ENCODE results near the gene TSPAN5.

The TSPAN5 gene

DNA sequence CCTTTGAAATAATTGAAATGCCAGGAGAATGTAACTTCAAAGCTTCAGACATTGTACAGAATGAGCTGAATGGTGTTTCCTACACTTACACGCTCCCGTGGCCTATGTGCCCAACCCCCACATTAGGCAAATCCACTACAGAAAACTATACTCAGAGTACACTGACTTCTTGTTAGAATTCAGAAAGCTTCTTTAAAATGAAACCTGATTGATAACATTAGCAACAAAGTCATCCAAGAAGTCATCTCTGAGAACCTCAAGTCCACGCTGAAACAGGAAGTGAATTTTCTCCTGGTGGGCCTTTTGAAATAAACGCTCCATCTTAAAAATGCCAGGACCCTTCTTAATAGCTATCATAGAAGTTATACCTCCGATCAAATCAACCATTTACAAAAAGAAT is 136.3 kb downstream of the TSPAN5 start:
- no peak for DNase-seq (ENCODE audit: extremely low read depth in 1 of 2, low read depth in 1 of 2)

DNA sequence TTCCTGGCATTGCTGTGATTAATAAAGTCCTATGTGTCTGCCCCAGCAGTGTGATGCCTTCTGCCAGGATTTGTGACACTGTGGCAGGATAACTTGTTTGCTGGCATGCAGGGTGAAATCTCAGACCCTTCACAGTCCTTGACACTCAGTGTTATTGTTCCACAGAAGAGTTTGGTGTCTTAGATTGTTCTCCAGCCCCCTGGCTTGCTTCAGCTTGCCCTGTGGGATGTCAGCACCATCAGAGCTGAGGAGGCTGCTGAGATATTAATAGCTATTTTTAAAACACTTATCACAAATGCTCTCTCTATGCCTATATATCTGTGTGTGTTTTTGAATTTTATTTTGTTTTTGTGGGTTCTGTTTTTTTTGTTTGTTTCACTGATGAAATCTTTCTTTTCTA is 136.9 kb downstream of the TSPAN5 start:
- DNase-seq (ENCODE audit: extremely low read depth in 1 of 2, low read depth in 1 of 2): no peak

DNA sequence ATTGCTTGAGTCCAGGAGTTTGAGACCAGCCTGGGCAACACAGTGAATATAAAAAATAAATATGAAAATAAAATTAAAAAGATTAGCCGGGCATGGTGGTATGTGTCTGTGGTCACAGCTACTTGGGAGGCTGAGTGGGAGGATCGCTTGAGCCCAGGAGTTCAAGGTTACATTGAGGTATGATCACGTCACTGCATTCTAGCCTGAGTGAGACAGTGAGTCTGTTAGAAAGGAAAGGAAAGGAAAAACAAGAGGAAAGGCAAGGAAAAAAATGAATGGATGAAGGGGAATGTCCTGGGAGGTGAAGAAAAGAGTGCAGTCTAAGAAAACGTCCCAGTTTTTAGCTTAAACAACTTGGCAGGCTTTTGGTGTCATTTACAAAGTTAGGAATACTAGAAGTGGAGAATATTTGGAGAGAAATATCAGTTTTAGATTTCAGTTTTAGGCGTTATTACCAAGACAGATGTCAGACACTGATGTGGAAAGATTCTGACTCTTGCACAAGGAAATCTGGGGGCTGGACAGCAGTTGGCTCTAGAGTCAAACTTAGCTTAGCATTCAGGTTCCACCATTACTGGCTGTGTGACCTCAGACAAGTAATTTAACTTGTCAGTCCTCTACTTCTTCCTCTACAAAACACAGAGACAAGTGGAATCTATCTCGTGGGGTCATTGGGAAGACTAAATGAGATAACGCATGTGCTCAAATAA is 139.0 kb downstream of the TSPAN5 start:
- no peak for DNase-seq (ENCODE audit: extremely low read depth in 1 of 2, low read depth in 1 of 2)

DNA sequence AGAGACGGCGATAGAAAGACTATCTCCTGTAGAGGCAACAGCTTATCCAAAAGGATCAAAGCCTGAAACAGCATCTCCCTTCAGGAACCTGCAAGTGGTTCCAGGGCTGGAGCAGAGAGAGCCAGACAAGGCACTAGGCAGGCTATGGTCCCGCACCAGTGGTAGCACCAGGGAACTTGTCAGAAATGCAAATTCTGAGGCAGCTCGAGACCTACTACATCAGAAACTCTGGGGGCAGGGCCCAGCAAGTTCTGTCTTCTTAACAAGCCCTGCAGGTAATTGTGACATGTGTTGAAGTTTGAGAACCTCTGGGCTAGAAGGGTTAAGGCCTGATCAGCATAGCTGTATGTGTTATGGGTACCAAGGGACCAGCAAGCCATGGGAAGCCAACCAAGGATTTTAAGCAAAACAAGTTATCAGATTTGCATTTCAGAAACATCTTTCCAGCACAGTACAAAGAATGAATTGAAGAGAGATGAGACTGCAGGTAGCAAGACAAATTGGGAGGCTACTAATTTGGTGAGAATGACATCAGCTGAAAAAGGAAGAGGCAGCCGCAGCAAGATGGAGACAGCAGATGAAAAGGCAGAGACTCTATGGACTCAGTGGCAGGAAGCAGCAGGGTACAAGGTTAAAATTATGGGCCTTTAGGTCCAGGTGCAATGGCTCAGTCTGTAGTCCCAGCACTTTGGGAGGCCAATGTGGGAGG is 139.7 kb downstream of the TSPAN5 start:
- no peak for DNase-seq (ENCODE audit: extremely low read depth in 1 of 2, low read depth in 1 of 2)

DNA sequence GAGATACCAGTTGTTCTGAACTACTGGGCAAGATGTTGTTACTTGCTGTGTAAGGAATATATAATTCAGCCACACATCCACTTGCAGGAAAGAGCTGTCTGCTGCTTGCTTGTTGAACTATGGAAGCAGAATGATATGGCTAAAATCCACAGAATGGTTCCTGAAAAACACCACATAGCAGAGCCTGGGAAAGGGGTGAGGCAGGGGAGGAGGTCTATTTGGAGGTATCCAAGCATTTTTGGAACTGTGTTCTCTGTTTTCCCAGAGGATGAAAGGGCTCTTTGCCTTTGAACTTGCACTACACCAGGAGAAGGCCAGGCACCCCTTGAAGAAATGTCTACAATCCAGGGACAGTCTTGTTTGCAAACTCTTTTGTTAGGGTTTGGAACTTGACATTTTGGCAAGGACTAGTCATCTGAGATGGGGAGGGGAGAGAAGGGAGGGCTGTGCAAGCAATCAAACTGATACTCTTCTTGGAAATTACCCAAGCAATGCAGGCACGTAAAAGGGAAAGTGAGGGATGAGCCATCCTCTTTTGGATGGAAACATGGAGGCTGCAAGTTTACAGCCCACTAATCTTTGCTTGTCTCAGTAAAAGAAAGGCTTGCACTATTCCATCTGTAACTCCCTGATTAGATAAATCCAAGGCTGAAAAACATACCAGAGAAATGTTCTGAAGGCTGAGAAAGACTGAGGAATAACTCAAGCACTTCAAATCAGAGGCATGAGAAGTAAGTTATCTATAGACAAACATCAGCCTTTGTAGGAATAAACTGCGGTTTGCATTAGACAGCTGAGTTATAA is 141.0 kb downstream of the TSPAN5 start:
- no peak for DNase-seq (ENCODE audit: extremely low read depth in 1 of 2, low read depth in 1 of 2)

DNA sequence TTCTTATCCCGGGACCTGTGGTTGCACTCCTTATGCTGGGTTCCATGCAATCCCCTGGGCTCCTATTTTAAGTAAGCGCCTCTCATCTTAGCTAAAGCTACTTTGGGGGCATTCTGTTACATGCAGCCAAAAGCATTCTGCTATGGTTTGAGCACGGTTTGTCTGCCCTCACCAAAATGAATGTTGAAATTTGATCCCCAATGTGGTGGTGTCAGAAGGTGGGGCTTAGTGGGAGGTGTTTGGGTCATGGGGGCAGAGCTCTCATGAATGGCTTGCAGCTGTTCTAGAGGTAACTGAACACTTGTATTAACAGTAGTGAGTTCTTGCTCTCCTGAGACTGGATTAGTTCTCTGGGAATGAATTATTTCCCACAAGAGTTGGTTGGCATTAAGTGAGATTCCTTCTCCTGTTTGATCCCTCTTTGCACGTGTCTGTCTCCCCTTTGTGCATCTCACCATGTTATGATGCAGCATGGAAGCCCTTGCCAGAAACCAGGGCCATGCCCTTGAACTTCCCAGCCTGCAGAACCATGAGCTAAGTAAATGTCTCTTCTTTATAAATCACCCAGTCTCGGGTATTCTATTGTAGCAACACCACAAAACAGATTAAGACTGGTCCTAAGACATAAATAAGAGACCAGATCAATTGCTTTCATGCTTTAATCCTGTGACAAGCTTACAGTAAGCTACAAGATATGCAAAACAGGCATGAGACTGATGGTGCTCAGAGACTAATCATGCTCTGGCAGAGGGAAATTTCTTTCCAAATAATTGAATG is 141.8 kb downstream of the TSPAN5 start:
- no peak for DNase-seq (ENCODE audit: extremely low read depth in 1 of 2, low read depth in 1 of 2)

DNA sequence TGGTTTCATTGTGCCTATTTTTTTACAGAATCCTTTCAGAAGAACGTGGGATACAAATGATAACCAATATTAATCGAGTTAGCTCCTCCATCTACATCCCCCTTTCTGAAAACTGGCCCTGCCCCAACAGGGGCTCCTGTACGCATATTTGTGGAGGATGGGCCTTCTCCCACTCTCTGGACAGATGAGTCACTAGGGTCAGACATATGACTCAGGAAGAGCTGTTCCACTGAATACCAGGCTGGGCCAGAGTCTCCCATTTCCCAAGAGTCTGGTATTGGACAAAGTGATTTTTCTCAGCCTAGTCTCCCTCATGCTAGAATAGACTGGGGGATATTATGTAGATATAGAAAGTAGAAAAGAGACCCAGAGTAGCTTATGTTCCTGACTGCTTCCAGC is 142.4 kb downstream of the TSPAN5 start:
- no peak for DNase-seq (ENCODE audit: extremely low read depth in 1 of 2, low read depth in 1 of 2)

DNA sequence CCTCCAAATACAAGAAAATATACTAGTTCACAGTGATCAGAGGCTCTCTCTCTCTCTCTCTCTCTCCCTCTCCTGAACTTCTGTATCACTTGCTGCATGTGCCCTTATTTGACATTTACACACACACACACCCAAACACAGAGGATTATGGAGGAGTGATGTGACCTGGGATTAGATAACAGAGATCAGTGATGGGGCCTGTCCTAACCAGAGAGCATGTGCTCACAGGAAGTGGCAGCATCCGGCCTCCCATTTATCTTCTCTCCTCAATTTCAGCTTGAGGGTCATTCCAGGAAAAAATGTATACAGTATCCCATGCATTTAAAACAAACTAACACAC is 143.0 kb downstream of the TSPAN5 start:
- DNase-seq (ENCODE audit: extremely low read depth in 1 of 2, low read depth in 1 of 2): no peak

DNA sequence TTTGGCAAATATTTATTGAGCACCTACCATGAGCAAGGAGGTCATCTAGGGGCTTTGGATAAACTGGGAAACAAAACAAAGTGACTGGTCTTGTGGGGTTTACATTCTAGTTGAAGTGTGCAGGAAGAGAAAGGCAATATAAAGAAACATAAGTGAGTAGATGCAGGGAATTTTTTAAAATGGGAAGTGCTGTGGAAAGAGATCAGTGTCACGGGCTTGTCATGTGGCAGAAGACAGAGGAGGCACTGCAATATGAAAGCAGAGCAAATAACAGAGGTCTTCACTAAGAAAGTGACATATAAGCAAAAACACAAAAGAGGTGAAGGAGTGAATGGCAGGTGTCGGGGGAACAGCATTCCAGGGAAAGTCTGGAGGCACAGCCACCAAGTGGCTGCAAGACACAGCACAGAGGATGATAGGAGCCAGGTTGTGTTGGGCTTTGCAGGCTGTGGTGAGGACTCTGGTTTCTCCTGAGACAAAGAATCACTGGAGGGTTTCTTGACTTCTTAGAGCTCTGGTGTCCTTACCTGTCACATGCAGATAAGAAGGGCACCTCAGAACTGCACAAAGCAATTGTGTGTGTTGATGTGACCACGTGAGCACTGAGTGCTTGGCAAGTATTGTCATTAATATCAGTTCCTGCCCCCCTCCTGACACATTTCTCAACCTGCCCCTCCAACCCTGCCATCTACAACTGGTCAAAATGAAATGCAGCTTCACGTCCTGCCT is 143.5 kb downstream of the TSPAN5 start:
- DNase-seq (ENCODE audit: extremely low read depth in 1 of 2, low read depth in 1 of 2): no peak

DNA sequence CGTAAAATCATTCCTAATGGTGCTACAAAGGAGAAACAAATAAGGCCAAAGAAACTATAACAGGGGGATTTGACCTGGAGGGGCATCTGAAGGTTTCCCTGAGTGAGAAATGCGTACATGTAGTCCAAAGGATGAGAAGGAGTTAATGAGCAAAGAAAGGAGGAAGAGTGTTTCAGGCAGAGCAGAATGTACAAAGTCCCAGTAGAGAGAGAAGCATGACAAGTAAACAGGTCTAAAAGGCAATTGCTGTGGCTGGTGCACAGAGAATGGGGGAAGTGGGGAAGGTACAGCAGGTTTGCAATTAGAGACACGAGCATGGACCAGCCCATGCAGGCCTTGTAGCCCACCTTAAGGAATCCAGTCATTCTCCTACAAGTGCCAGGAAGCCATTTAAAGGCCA is 145.5 kb downstream of the TSPAN5 start:
- no peak for DNase-seq (ENCODE audit: extremely low read depth in 1 of 2, low read depth in 1 of 2)

DNA sequence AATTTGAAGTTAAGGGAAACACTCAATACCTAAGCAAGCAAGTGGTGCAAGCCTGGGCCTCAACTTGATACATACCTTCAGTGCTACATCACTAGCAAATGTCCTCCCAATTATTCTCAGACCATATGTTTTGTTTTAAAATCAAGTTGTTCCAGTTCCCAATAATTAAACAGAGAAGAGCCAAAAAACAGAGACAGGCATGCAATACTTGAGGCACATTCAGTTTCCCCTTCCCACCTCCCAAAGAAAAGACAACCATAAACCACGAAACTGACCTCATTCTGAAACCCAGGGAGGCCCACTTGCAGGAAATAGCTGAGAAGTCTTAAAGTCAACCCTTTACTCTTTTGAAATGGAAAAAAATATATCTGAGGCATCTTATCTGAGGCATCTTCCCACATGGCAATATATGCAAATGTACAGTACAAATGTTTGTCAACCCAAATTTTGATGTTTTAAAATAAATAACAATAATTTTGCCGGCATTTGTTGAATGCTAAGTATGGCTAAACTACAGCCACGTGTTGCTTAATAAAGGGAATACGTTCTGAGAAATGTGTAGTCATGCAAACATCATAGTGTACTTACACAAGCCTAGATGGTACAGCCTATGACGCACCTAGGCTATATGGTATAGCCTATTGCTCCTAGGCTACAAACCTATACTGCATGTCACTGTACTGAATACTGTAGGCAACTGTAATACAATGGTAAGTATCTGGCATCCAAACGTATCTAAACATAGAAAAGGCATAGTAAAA is 147.5 kb downstream of the TSPAN5 start:
- DNase-seq (ENCODE audit: extremely low read depth in 1 of 2, low read depth in 1 of 2): no peak

DNA sequence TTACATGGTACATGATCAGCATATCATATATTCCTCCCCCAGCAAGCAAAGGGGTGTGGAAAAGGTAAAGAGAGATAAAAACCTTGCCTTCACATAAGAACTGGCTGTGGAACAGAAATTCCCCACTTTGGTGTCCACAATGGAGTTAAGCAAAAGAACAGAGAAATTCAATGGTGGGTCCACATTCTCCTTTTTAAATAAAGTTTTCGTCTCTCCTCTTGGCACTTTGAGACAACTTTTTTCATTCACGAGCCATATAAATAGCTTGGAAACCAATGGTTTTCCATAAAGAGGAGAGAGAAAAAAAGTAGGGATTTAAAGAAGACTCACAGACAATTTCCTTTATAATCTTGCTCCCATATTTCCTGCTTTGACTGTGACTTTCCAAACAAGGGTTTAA is 148.1 kb downstream of the TSPAN5 start:
- DNase-seq (ENCODE audit: extremely low read depth in 1 of 2, low read depth in 1 of 2): no peak

DNA sequence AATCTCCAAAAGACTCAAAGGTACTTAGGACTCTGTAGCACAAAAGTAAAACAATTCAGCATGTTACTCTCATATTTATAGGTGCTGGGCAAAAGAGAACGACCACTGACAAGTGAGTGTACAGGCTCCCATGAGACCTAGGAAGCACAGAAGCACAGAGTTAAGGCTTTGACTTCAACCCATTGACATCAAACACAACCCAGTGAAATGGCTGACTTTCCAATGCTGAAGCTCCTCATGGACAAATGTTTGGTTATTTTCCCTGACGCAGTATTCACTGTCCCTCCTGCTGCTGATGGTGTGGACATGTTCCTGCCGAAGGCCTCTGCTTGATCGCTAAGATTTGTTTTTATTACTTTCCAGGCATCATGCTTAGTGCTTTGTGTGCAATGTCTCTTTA is 148.7 kb downstream of the TSPAN5 start:
- no peak for DNase-seq (ENCODE audit: extremely low read depth in 1 of 2, low read depth in 1 of 2)

DNA sequence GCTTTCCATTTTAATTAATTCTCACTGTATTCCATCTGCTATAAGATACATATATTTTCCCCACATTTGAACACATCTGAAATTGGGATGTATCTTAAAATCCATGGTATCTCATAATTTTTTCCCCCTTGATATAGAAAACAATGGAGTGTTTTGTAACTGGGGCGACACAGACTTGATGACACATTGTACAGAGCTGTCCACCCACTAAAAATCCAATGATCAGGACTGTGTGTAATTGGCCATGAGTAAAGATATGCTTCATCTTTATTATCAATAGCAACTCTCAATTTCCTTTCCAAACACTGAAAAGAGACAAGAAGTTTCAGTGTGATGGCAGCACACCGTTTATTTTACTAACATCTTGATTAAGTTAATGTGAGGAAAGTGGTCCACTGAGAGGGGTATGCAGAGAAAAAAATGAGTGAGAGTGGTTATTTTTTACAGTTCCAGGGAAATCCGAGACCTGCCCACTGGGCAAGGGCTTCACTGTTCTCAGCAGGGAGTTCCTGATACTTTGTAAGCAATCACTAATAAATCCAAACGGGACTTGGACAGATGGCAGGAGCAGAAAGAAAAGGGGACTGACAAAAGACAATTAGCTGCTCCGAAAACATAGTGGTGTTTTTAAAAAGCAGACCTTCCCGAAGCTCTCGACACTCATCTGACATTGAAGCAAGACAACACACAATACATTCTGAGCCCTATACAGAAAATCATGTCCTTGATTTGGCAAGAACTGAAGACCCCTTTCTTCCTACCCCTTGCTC is 149.4 kb downstream of the TSPAN5 start:
- no peak for DNase-seq (ENCODE audit: extremely low read depth in 1 of 2, low read depth in 1 of 2)

DNA sequence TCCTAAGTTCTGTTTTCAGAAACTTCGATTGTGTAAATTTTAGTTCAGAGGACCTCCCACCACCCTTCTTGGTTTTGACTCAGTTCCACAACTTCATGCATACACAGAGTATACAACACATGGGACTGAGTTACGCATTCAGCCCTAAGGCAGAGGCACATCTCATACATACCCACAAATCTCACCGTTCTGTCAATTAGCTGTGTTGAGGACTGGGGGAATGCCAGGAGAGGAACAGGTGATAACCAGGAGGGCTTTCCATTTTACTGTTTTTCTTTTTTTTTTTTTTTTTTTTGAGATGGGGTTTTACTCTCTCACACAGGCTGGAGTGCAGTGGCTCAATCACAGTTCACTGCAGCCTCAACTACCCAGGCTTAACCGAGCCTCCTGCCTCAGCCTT is 150.2 kb downstream of the TSPAN5 start:
- no peak for DNase-seq (ENCODE audit: extremely low read depth in 1 of 2, low read depth in 1 of 2)

DNA sequence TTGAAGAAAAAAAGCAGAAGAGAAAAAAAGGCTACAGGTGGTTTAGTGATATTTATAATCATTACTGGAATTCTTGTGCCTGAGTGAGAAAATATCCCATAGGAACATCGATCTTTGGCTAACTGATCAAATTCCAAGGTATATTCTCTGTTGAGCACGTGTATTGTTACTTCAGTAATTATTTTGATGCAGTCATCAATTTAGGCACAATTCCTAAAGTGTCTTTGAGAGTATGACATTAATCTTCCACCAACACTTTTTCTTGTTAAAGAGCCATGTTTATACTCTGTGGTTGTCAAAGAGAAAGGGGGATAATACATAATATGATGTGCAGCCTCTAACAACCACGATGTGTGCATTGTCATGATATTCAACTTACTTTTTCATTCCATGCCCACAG is 151.1 kb downstream of the TSPAN5 start:
- DNase-seq (ENCODE audit: extremely low read depth in 1 of 2, low read depth in 1 of 2): no peak

DNA sequence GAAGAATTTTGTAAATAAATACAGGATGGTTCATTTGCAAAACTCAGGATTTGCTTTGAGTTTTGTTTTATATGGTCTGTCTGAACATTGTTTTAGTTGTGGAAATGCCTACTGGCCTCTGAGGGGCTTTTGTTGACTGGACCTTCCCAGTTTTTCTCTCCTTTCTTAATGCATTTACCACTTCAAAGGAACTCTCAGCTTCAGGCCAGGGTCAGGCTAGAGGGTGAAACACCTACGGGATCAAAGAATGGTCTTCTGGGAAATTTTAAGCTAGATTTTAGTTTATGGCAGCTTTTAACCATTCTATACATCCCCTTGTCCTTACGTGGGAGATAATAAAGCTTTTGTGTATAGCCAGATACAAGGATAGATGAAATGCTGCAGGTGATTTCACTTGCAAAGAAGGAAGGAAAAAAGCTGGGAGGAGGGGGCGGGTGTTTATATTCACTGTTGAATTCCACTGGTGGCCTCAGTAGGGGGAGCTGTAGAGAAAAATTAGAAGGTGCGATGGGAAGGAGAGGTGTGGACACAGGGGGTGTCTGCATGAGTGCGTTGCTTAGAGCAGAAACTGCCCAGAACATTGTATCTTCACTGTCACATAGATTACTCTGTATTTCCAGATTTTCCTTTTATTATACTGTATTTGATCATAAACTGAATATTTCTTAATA is 151.8 kb downstream of the TSPAN5 start:
- no peak for DNase-seq (ENCODE audit: extremely low read depth in 1 of 2, low read depth in 1 of 2)

DNA sequence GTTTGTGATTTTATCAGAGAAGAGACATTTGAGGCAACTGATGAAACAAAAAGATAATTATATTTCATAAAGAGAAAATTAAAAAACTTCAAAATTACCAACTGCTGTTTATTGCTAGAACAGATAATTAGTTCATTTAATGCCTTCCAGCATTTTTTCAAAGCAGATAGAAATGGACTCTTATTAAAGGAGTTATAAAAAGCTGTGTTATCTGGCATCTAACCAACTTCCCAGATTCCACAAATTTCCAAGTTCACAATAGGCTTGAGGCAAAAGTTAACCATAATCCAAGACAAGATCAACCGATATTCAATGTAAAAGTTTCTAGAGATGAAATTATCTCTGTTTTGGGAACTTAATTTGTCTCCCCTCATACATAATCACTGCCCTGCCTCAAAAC is 152.4 kb downstream of the TSPAN5 start:
- DNase-seq (ENCODE audit: extremely low read depth in 1 of 2, low read depth in 1 of 2): no peak

DNA sequence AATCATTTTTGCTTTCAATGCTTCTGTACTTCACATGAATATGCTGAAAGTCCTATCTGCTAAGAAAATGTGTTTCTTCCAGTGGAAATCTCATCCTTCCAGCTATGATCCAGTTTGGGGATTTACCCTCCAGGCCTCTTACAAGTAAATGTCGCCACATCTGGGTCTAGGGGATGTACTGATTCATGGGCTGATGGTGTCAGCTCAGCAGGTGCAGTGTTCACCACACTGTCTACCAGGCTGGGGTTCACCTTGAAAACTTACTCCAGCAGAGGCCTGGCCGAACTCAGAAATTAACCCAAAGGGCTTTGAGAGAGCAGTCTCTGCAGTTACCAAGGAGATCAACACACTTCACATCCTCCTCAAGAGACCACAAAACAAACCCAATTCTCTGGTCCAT is 154.3 kb downstream of the TSPAN5 start:
- DNase-seq (ENCODE audit: extremely low read depth in 1 of 2, low read depth in 1 of 2): no peak
